K562 (cell line): Measurements from ENCODE around the gene CABP2. TPM values are rescaled to one million over a fixed set of nuclear protein-coding genes. Genes with fewer than 3 reads are reported as not detected.

Source experiments
- ATAC-seq: fragments of 200-7000 bp; cut with Tn5 transposase; 3 replicates; pipeline ENCODE4 v1.9.1; 2020; ENCODE audit warnings: moderate library complexity
- BruUV-seq: library from RNA; stranded (reverse); fragments of 400-500 nt; replicated peaks from 2 replicates; lab custom pipeline; 2021; lab: Mats Ljungman, UMichigan
- CTCF ChIA-PET: fragments of 300-600 bp; formaldehyde crosslinking; extraction: SDS; loops from one replicate; lab custom pipeline; 2021; ENCODE audit warnings: low intra/inter-chr PET ratio; lab: Yijun Ruan, JAX
- POLR2A ChIA-PET: fragments of 300-600, 350-650 bp; sonication (Branson Sonifier 250); formaldehyde crosslinking; extraction: SDS; loops from one replicate; lab custom pipeline; 2021; ENCODE audit warnings: antibody characterized with exemption, inconsistent platforms; lab: Yijun Ruan, JAX
- DNase-seq, 4 experiments: peaks; one replicate each; pipeline versions ENCODE4 v3.0.0 to v3.0.0-alpha.2; 2011 to 2018; ENCODE audit warnings: low spot score in 3 of 4, mixed read lengths in 3 of 4; ENCODE audit errors: extremely low read depth in 1 of 4
- FAIRE-seq: peaks from 2 replicates; lab custom pipeline; 2011; peaks lifted over from hg19 to GRCh38; lab: Jason Lieb, UNC
- H2AFZ ChIP-seq: 2 replicates; pipeline ENCODE4 v1.6.0; 2011; ENCODE audit warnings: low read depth, low read length, control low read depth, inconsistent platforms
- H3K27ac ChIP-seq: fragments of 200-600 bp; 3 replicates; pipeline ENCODE4 v1.8.0; 2011; ENCODE audit warnings: low read depth, mild to moderate bottlenecking, control low read depth, inconsistent platforms, low read length, moderate library complexity, mixed read lengths; ENCODE audit errors: extremely low read depth
- H3K27me3 ChIP-seq, 2 experiments: fragments of 300-600 bp in 1 of 2; 2 replicates in 1 of 2; 3 replicates in 1 of 2; pipeline versions ENCODE4 v1.6.0 to v1.8.0; 2011; ENCODE audit warnings: inconsistent platforms in 2 of 2, low read length in 2 of 2, mild to moderate bottlenecking in 1 of 2, mixed read lengths in 1 of 2, moderate library complexity in 1 of 2; ENCODE audit not compliant: control insufficient read depth in 2 of 2, insufficient read depth in 2 of 2
- H3K36me3 ChIP-seq: fragments of 300-600 bp; 3 replicates; pipeline ENCODE4 v1.8.0; 2011; ENCODE audit warnings: mild to moderate bottlenecking, low read length, inconsistent platforms; ENCODE audit not compliant: control insufficient read depth, insufficient read depth
- H3K4me1 ChIP-seq, 2 experiments: fragments of 200-600 bp in 1 of 2; replicated peaks in 1 of 2; 2 replicates in 1 of 2; 3 replicates in 1 of 2; pipeline versions ENCODE4 v1.5.1 to v1.8.0; 2011; ENCODE audit warnings: inconsistent platforms in 2 of 2, low read length in 2 of 2, mild to moderate bottlenecking in 1 of 2, mixed read lengths in 1 of 2, moderate library complexity in 1 of 2; ENCODE audit not compliant: control insufficient read depth in 2 of 2, insufficient read depth in 2 of 2
- H3K4me2 ChIP-seq: 2 replicates; pipeline ENCODE4 v1.6.1; 2011; ENCODE audit warnings: low read length, control low read depth, inconsistent platforms, mixed read lengths; ENCODE audit not compliant: insufficient read depth
- H3K4me3 ChIP-seq: fragments of 200-600 bp; sonication (generic), shearing (Covaris generic); 2 replicates; pipeline ENCODE4 v1.5.1; 2016; ENCODE audit warnings: control low read depth, inconsistent platforms
- H3K79me2 ChIP-seq: fragments of 200-600 bp; 3 replicates; pipeline ENCODE4 v1.8.0; 2011; ENCODE audit warnings: low read length, inconsistent platforms; ENCODE audit not compliant: control insufficient read depth, insufficient read depth
- H3K9ac ChIP-seq, 2 experiments: 2 replicates each; pipeline versions ENCODE4 v1.6.0 to v1.6.1; 2011; ENCODE audit warnings: low read depth in 2 of 2, low read length in 2 of 2, control low read depth in 1 of 2, inconsistent platforms in 1 of 2, mild to moderate bottlenecking in 1 of 2, mixed read lengths in 1 of 2; ENCODE audit not compliant: insufficient read depth in 1 of 2
- H3K9me1 ChIP-seq: one replicate; pipeline ENCODE4 v1.6.0; 2011; ENCODE audit warnings: inconsistent platforms, mild to moderate bottlenecking, low read length, moderate library complexity; ENCODE audit not compliant: control insufficient read depth, insufficient read depth
- H3K9me3 ChIP-seq: replicated peaks from 2 replicates; pipeline ENCODE4 v1.5.1; 2011; ENCODE audit warnings: low read depth, low read length, inconsistent platforms; ENCODE audit not compliant: control insufficient read depth, insufficient read depth
- H4K20me1 ChIP-seq: replicated peaks from 2 replicates; pipeline ENCODE4 v1.6.1; 2011; ENCODE audit warnings: low read length, inconsistent platforms, mixed read lengths; ENCODE audit not compliant: control insufficient read depth, insufficient read depth
- AFF1 ChIP-seq, 2 experiments: fragments of 450-650 bp; IDR thresholded peaks; 2 replicates each; pipeline ENCODE4 v1.6.1; 2018; ENCODE audit warnings: mild to moderate bottlenecking in 2 of 2, low read depth in 1 of 2; ENCODE audit not compliant: partially characterized antibody in 2 of 2
- FOXK1 ChIP-seq: sonication (generic); formaldehyde crosslinking; IDR thresholded peaks from 2 replicates; pipeline ENCODE4 v1.8.0; 2022; ENCODE audit warnings: missing genetic modification reagents, mild to moderate bottlenecking, borderline replicate concordance
- GTF2B ChIP-seq: IDR thresholded peaks from 2 replicates; pipeline ENCODE4 v1.6.1; 2011; ENCODE audit not compliant: insufficient read length; ENCODE audit errors: extremely low read depth
- KAT7 ChIP-seq: sonication (generic); formaldehyde crosslinking; IDR thresholded peaks from 2 replicates; pipeline ENCODE4 v1.8.0; 2022; ENCODE audit warnings: missing genetic modification reagents, mild to moderate bottlenecking, borderline replicate concordance
- KDM5B ChIP-seq: fragments of 200-600 bp; sonication (generic); IDR thresholded peaks from 2 replicates; pipeline ENCODE4 v1.6.1; 2012; ENCODE audit warnings: low read depth, mild to moderate bottlenecking, moderate library complexity, low read length, control low read depth, inconsistent platforms; ENCODE audit not compliant: insufficient replicate concordance
- NFIX ChIP-seq: fragments of 250-450 bp; sonication (Bioruptor Pico); IDR thresholded peaks from 2 replicates; pipeline ENCODE4 v1.4.0; 2020; ENCODE audit warnings: low read depth, mild to moderate bottlenecking, moderate library complexity
- RBM25 ChIP-seq: fragments of 200-400 bp; formaldehyde crosslinking; IDR thresholded peaks from 2 replicates; pipeline ENCODE4 v1.6.1; 2018; ENCODE audit warnings: low read length, low read depth, moderate library complexity; ENCODE audit not compliant: severe bottlenecking
- TAF1 ChIP-seq: IDR thresholded peaks from 2 replicates; pipeline ENCODE4 v1.6.1; 2011; ENCODE audit warnings: mild to moderate bottlenecking, low read length, moderate library complexity; ENCODE audit not compliant: insufficient read depth, control insufficient read depth, severe bottlenecking; ENCODE audit errors: extremely low read depth
- TAF15 ChIP-seq: fragments of 200-400 bp; formaldehyde crosslinking; IDR thresholded peaks from 2 replicates; pipeline ENCODE4 v1.6.1; 2017; ENCODE audit warnings: mild to moderate bottlenecking, low read depth, low read length, moderate library complexity
- TCFL5 ChIP-seq: fragments of 250-450 bp; sonication (Bioruptor Pico); conservative IDR thresholded peaks from 2 replicates; pipeline ENCODE4 v1.6.1; 2021; ENCODE audit warnings: mild to moderate bottlenecking, moderate library complexity, matching md5 sums
- U2AF2 ChIP-seq: fragments of 200-400 bp; formaldehyde crosslinking; optimal IDR thresholded peaks from 2 replicates; pipeline ENCODE3; 2017; ENCODE audit warnings: low read depth, mild to moderate bottlenecking, low read length
- ZZZ3 ChIP-seq: fragments of 450-650 bp; IDR thresholded peaks from 2 replicates; pipeline ENCODE4 v1.6.1; 2016; ENCODE audit warnings: antibody characterized with exemption, mild to moderate bottlenecking, moderate library complexity
- WGBS: fragments of 100-300 bp; shearing (Covaris generic); methylation state at CpG from one replicate; pipeline ENCODE4 v1.1.6; 2016; ENCODE audit warnings: low coverage, mixed read lengths; ENCODE audit not compliant: insufficient coverage; ENCODE audit errors: missing lambda C conversion rate; 5-methylcytosine and 5-hydroxymethylcytosine counted together
- in situ Hi-C: fragments of 300-500 bp; cut with MboI; formaldehyde crosslinking; loops from 4 replicates; pipeline ENCODE4 v1.15.0; 2018; ENCODE audit warnings: inconsistent platforms, mixed read lengths
- intact Hi-C: fragments of 100-400 bp; cut with micrococcal nuclease; formaldehyde crosslinking; loops from 2 replicates; pipeline ENCODE4 v1.14.2; 2022
- polyA plus RNA-seq, 8 experiments: library from polyadenylated mRNA; depleted of rRNA in 4 of 8; stranded (reverse) in 5 of 8; unstranded in 3 of 8; fragments of >200 nt; fragmentation: Nextera tagmentation in 2 of 8; fragmentation: Illumina TruSeq in 1 of 8; extraction: Ambion mirVana in 2 of 8; extraction: Trizol in 1 of 8; gene quantifications; 2 replicates each; pipeline versions ENCODE4 v1.2.1 to v1.2.3, GENCODE V29; 2011 to 2014; ENCODE audit warnings: inconsistent platforms in 1 of 8, missing spikeins in 1 of 8
- total RNA-seq, 7 experiments: library from RNA; depleted of rRNA in 6 of 7; stranded (reverse); fragments of >200 nt in 6 of 7; fragmentation: Illumina TruSeq in 2 of 7; extraction: Trizol in 2 of 7; gene quantifications; 2 replicates each; pipeline versions ENCODE4 v1.2.1 to v1.2.3, GENCODE V29; 2011 to 2021; ENCODE audit warnings: low replicate concordance in 1 of 7
- TF ChIP-seq, protein P1 (sequence below): fragments of 450-650 bp; formaldehyde crosslinking; IDR thresholded peaks from 2 replicates; pipeline ENCODE4 v1.4.0; 2022; ENCODE audit warnings: missing genetic modification characterization

Gene CABP2
- total and polyA plus RNA-seq, 9 of the 15 experiments (the other 6 are each of a cell fraction or from before 2014, with no cell fraction given) = not detected

- TF ChIP-seq U2AF2 (no peak), TAF1 (no peak), FOXK1 (CRISPR knock-in tag) (no peak)
- TF ChIP-seq, all 486 proteins: peak for 0
These were observed 35.0 kb upstream of the CABP2 start (continued) for GRCh38 chr11:67558084-67558772.

DNA sequence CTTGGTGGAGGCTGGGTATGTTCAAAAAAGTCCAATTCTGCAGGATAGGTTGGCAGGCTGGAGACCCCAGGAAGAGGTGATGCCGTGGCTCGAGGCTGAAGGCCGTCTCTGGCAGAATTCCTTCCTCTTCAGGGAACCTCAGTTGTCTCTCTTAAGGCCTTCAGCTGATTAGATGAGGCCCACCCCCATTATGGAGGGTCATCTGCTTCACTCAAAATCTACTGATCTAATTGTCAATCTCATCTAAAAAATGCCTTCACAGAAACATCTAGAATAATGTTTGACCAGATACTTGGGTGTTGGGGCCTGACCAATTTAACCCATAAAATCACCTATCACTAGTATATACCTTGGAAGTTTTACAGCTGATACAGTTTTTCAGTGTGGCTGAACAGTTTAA is 33.0 kb upstream of the CABP2 start:
- no peak overlapping the region for H3K9ac ChIP-seq
- no peaks in the 10 kb centered on the region for H3K9me1 ChIP-seq
- POLR2A ChIA-PET = interaction anchor here (0.6 to 1.6 kb wide), 6 partner anchors 8 to 482 kb away, joined by 3 to 5 read pairs (median 3); partner anchors contain the start of gene POLD4
- peaks cover 0 to 4% of the 10 kb centered on the region in 2 experiments; a peak in 1 of 5 replicates for H3K4me1 ChIP-seq
- ATAC-seq (no peak), DNase-seq (no peak), FAIRE-seq (no peak)
- CTCF ChIA-PET = no interaction called here
- no peaks in the 10 kb centered on the region for H3K36me3 ChIP-seq
- no peaks in the 10 kb centered on the region; a peak in 1 of 5 replicates for H3K27me3 ChIP-seq
- no peak overlapping the region for H3K27ac ChIP-seq
- H4K20me1 ChIP-seq = no peaks in the 10 kb centered on the region
- no peak overlapping the region for H3K4me2 ChIP-seq
- no peaks in the 10 kb centered on the region for H3K79me2 ChIP-seq
- intact Hi-C loops (no loop called here), in situ Hi-C loops (no loop called here)
- H3K9me3 ChIP-seq = no peaks in the 10 kb centered on the region; the same call in 1 of the 2 replicates
- H3K4me3 ChIP-seq = no peak overlapping the region
- 8% methylated on average over 3 of the region's 3 CpGs for WGBS
- no peak overlapping the region for H2AFZ ChIP-seq
- BruUV-seq = no TSS peak
- TF ChIP-seq, protein P1, sequence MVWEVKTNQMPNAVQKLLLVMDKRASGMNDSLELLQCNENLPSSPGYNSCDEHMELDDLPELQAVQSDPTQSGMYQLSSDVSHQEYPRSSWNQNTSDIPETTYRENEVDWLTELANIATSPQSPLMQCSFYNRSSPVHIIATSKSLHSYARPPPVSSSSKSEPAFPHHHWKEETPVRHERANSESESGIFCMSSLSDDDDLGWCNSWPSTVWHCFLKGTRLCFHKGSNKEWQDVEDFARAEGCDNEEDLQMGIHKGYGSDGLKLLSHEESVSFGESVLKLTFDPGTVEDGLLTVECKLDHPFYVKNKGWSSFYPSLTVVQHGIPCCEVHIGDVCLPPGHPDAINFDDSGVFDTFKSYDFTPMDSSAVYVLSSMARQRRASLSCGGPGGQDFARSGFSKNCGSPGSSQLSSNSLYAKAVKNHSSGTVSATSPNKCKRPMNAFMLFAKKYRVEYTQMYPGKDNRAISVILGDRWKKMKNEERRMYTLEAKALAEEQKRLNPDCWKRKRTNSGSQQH (CRISPR knock-in tag) = no peak
- no peak for TF ChIP-seq KDM5B
- no peak for TF ChIP-seq TCFL5
- no peak for TF ChIP-seq NFIX
- no peak for TF ChIP-seq ZZZ3
- no peak for TF ChIP-seq AFF1 (IDR thresholded peaks at IDR 0.05; ENCODE audit: low read depth in 1 of 2, partially characterized antibody in 2 of 2)
- TF ChIP-seq RBM25 = peak; percentile 38
- TF ChIP-seq TAF15 = no peak
- no peak for TF ChIP-seq KAT7 (CRISPR knock-in tag)
- TF ChIP-seq GTF2B = no peak
